GM10847 (cell line): ENCODE measurements around the gene MAST2.

Experiments
- POLR2A ChIP-seq: IDR thresholded peaks from 2 replicates; pipeline ENCODE4 v1.6.1; 2011; ENCODE audit not compliant: insufficient read length; ENCODE audit errors: extremely low read depth

The MAST2 gene

GRCh38 chr1:46012236-46012635 is 208.8 kb downstream of the MAST2 start:
- TF ChIP-seq POLR2A, result no peak

DNA sequence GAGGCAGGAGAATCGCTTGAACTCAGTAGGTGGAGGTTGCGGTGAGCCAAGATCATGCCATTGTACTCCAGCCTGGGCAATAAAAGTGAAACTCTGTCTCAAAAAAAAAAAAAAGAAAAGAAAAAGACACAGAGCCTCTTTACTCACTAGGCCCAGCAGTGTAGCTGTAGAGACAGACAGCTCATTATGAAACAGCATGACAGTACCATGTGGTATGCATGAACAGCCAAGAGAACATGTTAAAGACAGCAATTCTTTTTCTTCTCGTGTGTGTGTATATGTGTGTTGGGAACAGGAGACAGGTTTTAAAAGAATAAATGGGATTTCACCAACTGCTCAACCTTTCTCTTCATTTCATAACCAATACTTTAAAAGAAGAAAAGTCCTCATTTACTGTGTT is 210.2 kb downstream of the MAST2 start:
- no peak for TF ChIP-seq POLR2A

- TF ChIP-seq POLR2A, result no peak
Measured at GRCh38 chr1:46017876-46018503, 214.6 kb downstream of the MAST2 start.

GRCh38 chr1:46019348-46019747 is 215.9 kb downstream of the MAST2 start:
- TF ChIP-seq POLR2A, result no peak

- TF ChIP-seq POLR2A, result no peak
Measured at GRCh38 chr1:46020010-46020409, 216.6 kb downstream of the MAST2 start.

DNA sequence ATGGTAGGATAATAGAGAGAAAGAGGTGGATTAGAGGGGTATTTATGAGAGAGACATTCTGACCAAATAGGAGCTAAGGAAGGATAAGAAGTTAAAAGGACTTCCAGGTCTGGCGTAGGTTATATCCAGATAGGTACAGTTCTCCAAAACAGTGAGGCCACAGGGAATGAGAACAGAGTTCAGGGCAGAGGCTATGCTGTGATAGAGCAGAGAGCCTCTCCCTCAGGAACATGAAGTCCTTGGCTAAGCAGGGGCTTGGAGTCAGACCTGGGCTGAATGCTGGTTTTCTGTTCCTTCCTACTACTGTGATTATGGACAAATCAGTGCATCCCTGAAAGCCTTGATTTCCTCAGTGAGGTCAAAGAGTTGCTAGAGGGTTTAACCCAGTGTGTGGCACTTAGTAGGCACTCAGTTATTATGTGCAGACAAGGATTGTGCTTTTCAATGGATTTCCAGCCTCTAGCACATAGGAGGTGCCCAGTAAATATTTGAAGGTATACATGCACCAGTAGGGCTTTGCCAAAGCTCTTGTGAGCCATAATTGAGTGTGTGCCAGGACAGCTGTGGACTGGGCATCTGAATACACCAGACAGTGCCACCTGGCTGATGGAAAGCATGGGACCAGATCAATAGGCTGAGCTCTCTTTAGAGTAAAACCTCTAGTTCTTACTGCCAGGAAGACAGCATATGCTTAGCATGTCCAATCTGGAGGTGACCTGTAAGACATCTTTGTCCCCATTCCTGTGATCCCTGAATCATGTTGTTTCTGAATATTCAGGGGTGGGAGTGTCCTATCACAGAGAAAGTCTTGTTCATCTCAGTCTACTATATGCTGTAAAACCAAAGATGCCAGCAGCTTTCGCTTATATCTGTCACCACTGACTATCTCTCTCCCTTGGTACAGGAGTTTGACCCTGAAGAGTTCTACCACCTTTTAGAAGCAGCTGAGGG is 217.9 kb downstream of the MAST2 start:
- TF ChIP-seq POLR2A, result no peak

DNA sequence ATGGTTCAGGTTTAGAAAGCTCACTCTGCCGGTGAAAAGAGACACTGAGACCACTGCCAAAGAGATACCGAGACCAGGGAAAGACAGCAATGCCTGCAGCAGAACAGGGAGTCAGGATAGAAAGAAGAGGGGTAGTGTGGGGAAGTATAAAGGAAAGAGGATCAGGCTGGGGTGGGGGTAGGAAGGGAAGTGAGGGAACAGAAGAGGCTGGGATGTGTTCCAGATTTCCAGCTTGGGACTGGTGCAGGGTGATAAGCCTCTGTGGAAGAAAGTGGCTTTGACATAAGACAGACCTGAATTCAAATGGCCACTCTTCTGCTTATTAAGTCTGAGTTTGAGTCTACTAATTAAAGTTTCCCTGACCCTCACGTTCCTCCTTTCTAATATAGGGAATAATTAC is 223.1 kb downstream of the MAST2 start:
- no peak for TF ChIP-seq POLR2A

GRCh38 chr1:46027788-46028573 is 224.6 kb downstream of the MAST2 start:
- TF ChIP-seq POLR2A, result no peak

DNA sequence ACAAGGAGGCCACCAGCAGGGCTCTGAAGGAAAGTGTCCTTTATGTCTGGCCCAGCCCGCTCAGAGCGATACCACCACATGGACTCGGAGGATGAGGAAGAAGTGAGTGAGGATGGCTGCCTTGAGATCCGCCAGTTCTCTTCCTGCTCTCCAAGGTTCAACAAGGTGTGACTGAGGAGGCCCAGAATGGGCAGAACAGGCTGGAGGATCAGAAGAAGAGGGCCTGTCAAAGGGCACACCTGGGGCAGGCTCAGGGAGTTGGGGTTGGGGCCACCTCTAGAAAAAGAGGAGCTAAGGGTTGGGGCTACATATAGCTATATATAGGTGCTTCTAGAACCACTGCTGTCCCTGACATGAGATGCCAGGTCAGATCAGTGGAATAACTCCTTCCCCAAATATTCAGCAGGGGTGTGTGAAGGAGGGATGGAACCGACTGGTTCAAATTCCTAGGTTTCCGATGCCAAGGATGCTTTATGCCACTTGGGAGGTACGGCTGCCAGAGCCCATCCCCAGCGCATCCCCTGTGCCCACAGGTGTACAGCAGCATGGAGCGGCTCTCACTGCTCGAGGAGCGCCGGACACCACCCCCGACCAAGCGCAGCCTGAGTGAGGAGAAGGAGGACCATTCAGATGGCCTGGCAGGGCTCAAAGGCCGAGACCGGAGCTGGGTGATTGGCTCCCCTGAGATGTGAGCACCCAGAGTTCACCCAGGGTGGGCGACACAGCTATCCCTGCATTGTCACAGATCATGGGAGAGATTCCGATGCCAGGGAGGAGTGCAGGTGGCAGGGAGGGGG is 226.9 kb downstream of the MAST2 start:
- TF ChIP-seq POLR2A, result no peak

- no peak for TF ChIP-seq POLR2A
Measured at GRCh38 chr1:46030876-46031660, 227.7 kb downstream of the MAST2 start.

DNA sequence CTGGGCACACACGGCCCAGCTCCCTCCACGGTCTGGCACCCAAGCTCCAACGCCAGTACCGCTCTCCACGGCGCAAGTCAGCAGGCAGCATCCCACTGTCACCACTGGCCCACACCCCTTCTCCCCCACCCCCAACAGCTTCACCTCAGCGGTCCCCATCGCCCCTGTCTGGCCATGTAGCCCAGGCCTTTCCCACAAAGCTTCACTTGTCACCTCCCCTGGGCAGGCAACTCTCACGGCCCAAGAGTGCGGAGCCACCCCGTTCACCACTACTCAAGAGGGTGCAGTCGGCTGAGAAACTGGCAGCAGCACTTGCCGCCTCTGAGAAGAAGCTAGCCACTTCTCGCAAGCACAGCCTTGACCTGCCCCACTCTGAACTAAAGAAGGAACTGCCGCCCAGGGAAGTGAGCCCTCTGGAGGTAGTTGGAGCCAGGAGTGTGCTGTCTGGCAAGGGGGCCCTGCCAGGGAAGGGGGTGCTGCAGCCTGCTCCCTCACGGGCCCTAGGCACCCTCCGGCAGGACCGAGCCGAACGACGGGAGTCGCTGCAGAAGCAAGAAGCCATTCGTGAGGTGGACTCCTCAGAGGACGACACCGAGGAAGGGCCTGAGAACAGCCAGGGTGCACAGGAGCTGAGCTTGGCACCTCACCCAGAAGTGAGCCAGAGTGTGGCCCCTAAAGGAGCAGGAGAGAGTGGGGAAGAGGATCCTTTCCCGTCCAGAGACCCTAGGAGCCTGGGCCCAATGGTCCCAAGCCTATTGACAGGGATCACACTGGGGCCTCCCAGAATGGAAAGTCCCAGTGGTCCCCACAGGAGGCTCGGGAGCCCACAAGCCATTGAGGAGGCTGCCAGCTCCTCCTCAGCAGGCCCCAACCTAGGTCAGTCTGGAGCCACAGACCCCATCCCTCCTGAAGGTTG is 231.4 kb downstream of the MAST2 start:
- TF ChIP-seq POLR2A, result no peak

DNA sequence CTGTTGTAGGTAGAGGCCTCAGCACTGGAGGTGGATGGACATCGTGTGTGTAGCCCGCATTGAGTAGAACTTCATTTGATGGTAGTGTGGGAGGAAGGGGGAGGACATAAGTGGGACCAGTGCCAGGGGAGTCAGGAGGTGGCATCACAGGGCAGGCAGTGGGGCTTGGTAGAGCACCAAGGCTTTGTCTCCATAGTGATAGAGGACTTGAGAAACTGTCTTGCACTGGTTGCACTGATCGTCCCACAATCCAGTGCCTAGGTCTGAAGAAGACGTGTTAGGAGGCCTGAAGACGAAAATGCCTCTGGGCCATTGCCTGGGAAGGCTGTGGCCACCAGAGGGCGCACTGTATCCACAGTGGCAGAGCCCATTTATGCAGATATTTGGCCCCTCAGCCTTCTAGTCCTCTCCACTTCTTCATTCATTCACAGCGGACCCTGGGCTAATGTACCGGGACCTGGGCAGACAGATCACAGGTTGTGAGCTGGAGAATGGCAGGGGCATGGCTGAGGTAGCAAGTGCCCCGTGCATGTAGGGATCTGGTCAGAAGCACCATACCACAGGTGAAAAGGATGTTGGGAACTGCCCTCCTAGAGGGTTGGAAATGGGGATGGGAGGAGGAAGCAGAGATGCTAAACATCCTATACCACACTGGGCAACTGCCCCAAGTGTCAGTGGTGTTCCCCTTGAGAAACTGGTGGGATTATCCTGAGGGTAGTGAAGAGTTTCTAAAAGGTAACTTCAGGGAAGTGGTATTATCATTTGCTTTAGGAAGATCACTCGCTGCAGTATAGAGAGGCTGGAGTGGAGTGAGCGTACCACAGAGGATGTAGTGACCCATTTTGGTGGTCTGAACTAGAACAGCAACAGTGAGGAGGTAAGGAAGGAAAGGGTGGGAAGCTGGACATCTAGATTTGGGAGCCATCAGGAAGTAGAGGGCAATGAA is 233.8 kb downstream of the MAST2 start:
- TF ChIP-seq POLR2A, result no peak
